Activated CD4-positive, alpha-beta T cell treated with anti-CD3 and anti-CD28 coated beads, Interleukin-2, amount 10 ng/mL, durations not matched to agents 24 days and 14 days (primary cell): Measurements from ENCODE around the gene PTPRD. TPM values are rescaled to one million over a fixed set of nuclear protein-coding genes. Genes with fewer than 3 reads are reported as not detected.

Source experiments
- DNase-seq: peaks from one replicate; pipeline ENCODE4 v3.0.0; 2022
- H3K27ac Mint-ChIP-seq: one replicate; pipeline ENCODE4 v1.8.0; 2022; ENCODE audit warnings: mild to moderate bottlenecking, mixed read lengths
- H3K27me3 Mint-ChIP-seq: one replicate; pipeline ENCODE4 v1.8.0; 2022; ENCODE audit warnings: mixed read lengths
- H3K36me3 Mint-ChIP-seq: one replicate; pipeline ENCODE4 v1.8.0; 2022; ENCODE audit warnings: low read depth, mild to moderate bottlenecking, mixed read lengths
- H3K4me1 Mint-ChIP-seq: one replicate; pipeline ENCODE4 v1.8.0; 2021; ENCODE audit warnings: mixed read lengths
- H3K4me3 Mint-ChIP-seq: one replicate; pipeline ENCODE4 v1.8.0; 2022; ENCODE audit warnings: mild to moderate bottlenecking, moderate library complexity, mixed read lengths
- H3K9me3 Mint-ChIP-seq: one replicate; pipeline ENCODE4 v1.8.0; 2021; ENCODE audit warnings: mixed read lengths
- intact Hi-C: fragments of 100-400 bp; cut with micrococcal nuclease; formaldehyde crosslinking; loops from one replicate; pipeline ENCODE4 v1.15.1; 2023
- total RNA-seq: library from RNA; stranded (reverse); gene quantifications from 2 replicates; pipeline ENCODE4 v1.2.3, GENCODE V29; 2022

Gene PTPRD
- total RNA-seq, 1 donor from 2014 or later: not detected

- Mint-ChIP-seq H3K36me3 (no peaks in the 10 kb centered on the region), H3K9me3 (no peaks in the 10 kb centered on the region), H3K4me1 (no peaks in the 10 kb centered on the region), H3K27me3 (no peaks in the 10 kb centered on the region), H3K27ac (no peak overlapping the region), H3K4me3 (no peak overlapping the region)
- intact Hi-C loops: no loop called here
- no peak for DNase-seq
Observed at GRCh38 chr9:9202276-9202675, 1410.5 kb downstream of the PTPRD start.

- Mint-ChIP-seq H3K36me3 (no peaks in the 10 kb centered on the region), H3K4me3 (no peak overlapping the region), H3K9me3 (no peaks in the 10 kb centered on the region), H3K4me1 (no peaks in the 10 kb centered on the region), H3K27ac (no peak overlapping the region), H3K27me3 (no peaks in the 10 kb centered on the region)
- no peak for DNase-seq
- intact Hi-C loops: no loop called here
Observed at GRCh38 chr9:9186086-9186485, 1426.7 kb downstream of the PTPRD start.

- H3K4me1 Mint-ChIP-seq: no peaks in the 10 kb centered on the region
- intact Hi-C loops: no loop called here
- no peak overlapping the region for H3K27ac Mint-ChIP-seq
- no peak overlapping the region for H3K4me3 Mint-ChIP-seq
- H3K27me3 Mint-ChIP-seq: no peaks in the 10 kb centered on the region
- H3K36me3 Mint-ChIP-seq: no peaks in the 10 kb centered on the region
- DNase-seq: no peak
- H3K9me3 Mint-ChIP-seq: no peaks in the 10 kb centered on the region
Observed at GRCh38 chr9:9182431-9182830, 1430.4 kb downstream of the PTPRD start.

- no peak overlapping the region for H3K4me3 Mint-ChIP-seq
- intact Hi-C loops: no loop called here
- H3K27ac Mint-ChIP-seq: no peak overlapping the region
- no peaks in the 10 kb centered on the region for H3K4me1 Mint-ChIP-seq
- no peak for DNase-seq
- H3K27me3 Mint-ChIP-seq: no peaks in the 10 kb centered on the region
- no peaks in the 10 kb centered on the region for H3K9me3 Mint-ChIP-seq
- H3K36me3 Mint-ChIP-seq: no peaks in the 10 kb centered on the region
Observed at GRCh38 chr9:9177081-9177480, 1435.7 kb downstream of the PTPRD start.

GRCh38 chr9:9174358-9174757 is 1438.4 kb downstream of the PTPRD start:
- DNase-seq: no peak
- no peaks in the 10 kb centered on the region for H3K36me3 Mint-ChIP-seq
- H3K27me3 Mint-ChIP-seq: no peaks in the 10 kb centered on the region
- no peak overlapping the region for H3K4me3 Mint-ChIP-seq
- no peaks in the 10 kb centered on the region for H3K9me3 Mint-ChIP-seq
- H3K27ac Mint-ChIP-seq: no peak overlapping the region
- H3K4me1 Mint-ChIP-seq: no peaks in the 10 kb centered on the region
- intact Hi-C loops: no loop called here

GRCh38 chr9:9173264-9173663 is 1439.5 kb downstream of the PTPRD start:
- H3K4me3 Mint-ChIP-seq: no peak overlapping the region

GRCh38 chr9:9170439-9171134 is 1442.2 kb downstream of the PTPRD start:
- no peak for DNase-seq
- no peaks in the 10 kb centered on the region for H3K27me3 Mint-ChIP-seq
- H3K4me1 Mint-ChIP-seq: no peaks in the 10 kb centered on the region
- no peak overlapping the region for H3K27ac Mint-ChIP-seq
- intact Hi-C loops: no loop called here
- H3K36me3 Mint-ChIP-seq: no peaks in the 10 kb centered on the region
- no peaks in the 10 kb centered on the region for H3K9me3 Mint-ChIP-seq
- H3K4me3 Mint-ChIP-seq: no peak overlapping the region

More at GRCh38 chr9:9173264-9173663, 1439.5 kb downstream of the PTPRD start:
- H3K27ac Mint-ChIP-seq: no peak overlapping the region
- no peaks in the 10 kb centered on the region for H3K9me3 Mint-ChIP-seq
- no peaks in the 10 kb centered on the region for H3K27me3 Mint-ChIP-seq
- intact Hi-C loops: no loop called here
- no peak for DNase-seq
- H3K4me1 Mint-ChIP-seq: no peaks in the 10 kb centered on the region
- H3K36me3 Mint-ChIP-seq: no peaks in the 10 kb centered on the region

GRCh38 chr9:9142001-9142400 is 1470.8 kb downstream of the PTPRD start:
- no peaks in the 10 kb centered on the region for H3K27me3 Mint-ChIP-seq
- intact Hi-C loops: no loop called here
- no peak overlapping the region for H3K4me3 Mint-ChIP-seq
- H3K36me3 Mint-ChIP-seq: no peaks in the 10 kb centered on the region
- H3K9me3 Mint-ChIP-seq: no peaks in the 10 kb centered on the region
- DNase-seq: no peak
- H3K4me1 Mint-ChIP-seq: no peaks in the 10 kb centered on the region
- no peak overlapping the region for H3K27ac Mint-ChIP-seq

GRCh38 chr9:9133526-9133925 is 1479.3 kb downstream of the PTPRD start:
- H3K27me3 Mint-ChIP-seq: no peaks in the 10 kb centered on the region
- no peak overlapping the region for H3K27ac Mint-ChIP-seq
- H3K4me1 Mint-ChIP-seq: no peaks in the 10 kb centered on the region
- intact Hi-C loops: no loop called here
- DNase-seq: no peak
- H3K9me3 Mint-ChIP-seq: no peaks in the 10 kb centered on the region
- no peaks in the 10 kb centered on the region for H3K36me3 Mint-ChIP-seq
- H3K4me3 Mint-ChIP-seq: no peak overlapping the region

- Mint-ChIP-seq H3K4me3 (no peak overlapping the region), H3K4me1 (no peaks in the 10 kb centered on the region), H3K9me3 (no peaks in the 10 kb centered on the region), H3K27me3 (no peaks in the 10 kb centered on the region), H3K27ac (no peak overlapping the region), H3K36me3 (no peaks in the 10 kb centered on the region)
- DNase-seq: no peak
- intact Hi-C loops: no loop called here
Observed at GRCh38 chr9:9124616-9125015, 1488.2 kb downstream of the PTPRD start.

- no peak overlapping the region for H3K4me3 Mint-ChIP-seq
Observed at GRCh38 chr9:9122230-9122875, 1490.4 kb downstream of the PTPRD start.

GRCh38 chr9:9117866-9118265 is 1494.9 kb downstream of the PTPRD start:
- Mint-ChIP-seq H3K27me3 (no peaks in the 10 kb centered on the region), H3K9me3 (no peaks in the 10 kb centered on the region), H3K4me1 (no peaks in the 10 kb centered on the region), H3K36me3 (no peaks in the 10 kb centered on the region), H3K4me3 (no peak overlapping the region), H3K27ac (no peak overlapping the region)
- DNase-seq: no peak
- intact Hi-C loops: no loop called here

More at GRCh38 chr9:9122230-9122875, 1490.4 kb downstream of the PTPRD start:
- intact Hi-C loops: no loop called here
- no peaks in the 10 kb centered on the region for H3K36me3 Mint-ChIP-seq
- DNase-seq: no peak
- H3K27ac Mint-ChIP-seq: no peak overlapping the region
- H3K4me1 Mint-ChIP-seq: no peaks in the 10 kb centered on the region
- no peaks in the 10 kb centered on the region for H3K9me3 Mint-ChIP-seq
- no peaks in the 10 kb centered on the region for H3K27me3 Mint-ChIP-seq

GRCh38 chr9:9112001-9112720 is 1500.6 kb downstream of the PTPRD start:
- DNase-seq: no peak
- H3K27ac Mint-ChIP-seq: no peak overlapping the region
- H3K36me3 Mint-ChIP-seq: no peaks in the 10 kb centered on the region
- no peak overlapping the region for H3K4me3 Mint-ChIP-seq
- no peaks in the 10 kb centered on the region for H3K27me3 Mint-ChIP-seq
- intact Hi-C loops: no loop called here
- H3K9me3 Mint-ChIP-seq: no peaks in the 10 kb centered on the region
- no peaks in the 10 kb centered on the region for H3K4me1 Mint-ChIP-seq

- no peaks in the 10 kb centered on the region for H3K9me3 Mint-ChIP-seq
- H3K27ac Mint-ChIP-seq: no peak overlapping the region
- H3K27me3 Mint-ChIP-seq: no peaks in the 10 kb centered on the region
- no peaks in the 10 kb centered on the region for H3K36me3 Mint-ChIP-seq
- no peak overlapping the region for H3K4me3 Mint-ChIP-seq
- no peak for DNase-seq
- no peaks in the 10 kb centered on the region for H3K4me1 Mint-ChIP-seq
- intact Hi-C loops: no loop called here
Observed at GRCh38 chr9:9108641-9109040, 1504.2 kb downstream of the PTPRD start.
